HL-60 (cell line): ENCODE measurements around the gene TIMP1.

Experiments
- CTCF ChIP-seq: IDR thresholded peaks from one replicate; pipeline ENCODE4 v1.5.1; 2011; ENCODE audit warnings: low read length, control low read depth, inconsistent platforms; ENCODE audit not compliant: insufficient read depth
- POLR2AphosphoS5 ChIP-seq: IDR thresholded peaks from 2 replicates; pipeline ENCODE4 v1.6.1; 2012; ENCODE audit warnings: low read depth

GRCh38 chrX:47558436-47558835 lies 23.8 kb upstream of the TIMP1 start:
- TF ChIP-seq CTCF = no peak
- no peak for TF ChIP-seq POLR2AphosphoS5
